ENCODE measurements around the gene GBA3. TPM values are rescaled to one million over a fixed set of nuclear protein-coding genes. Genes with fewer than 3 reads are reported as not detected.

Gene GBA3
- total RNA-seq, 2 donors from 2014 or later, result not detected

DNA sequence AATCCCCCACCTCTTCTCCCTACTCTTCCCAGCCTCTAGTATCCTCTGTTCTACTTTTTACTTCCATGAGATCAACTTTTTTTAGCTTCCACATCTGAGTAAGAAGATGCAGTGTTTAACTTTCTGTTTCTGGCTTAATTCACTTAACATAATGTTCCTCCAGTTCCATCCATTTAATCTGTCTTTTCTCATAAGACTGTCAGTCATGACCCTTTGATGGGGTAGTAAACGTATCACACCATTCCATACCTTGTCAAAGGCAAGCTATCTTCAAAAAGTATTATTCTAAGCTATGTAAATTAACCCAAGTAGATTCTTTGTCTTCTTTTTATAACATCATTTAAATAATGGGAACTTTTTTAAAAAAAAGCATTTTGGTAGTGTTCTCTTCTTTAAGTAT is 15.0 kb upstream of the GBA3 start:
- H3K27ac ChIP-seq, result peak overlapping the region; percentile 72 to 81
- TF ChIP-seq, protein P1, sequence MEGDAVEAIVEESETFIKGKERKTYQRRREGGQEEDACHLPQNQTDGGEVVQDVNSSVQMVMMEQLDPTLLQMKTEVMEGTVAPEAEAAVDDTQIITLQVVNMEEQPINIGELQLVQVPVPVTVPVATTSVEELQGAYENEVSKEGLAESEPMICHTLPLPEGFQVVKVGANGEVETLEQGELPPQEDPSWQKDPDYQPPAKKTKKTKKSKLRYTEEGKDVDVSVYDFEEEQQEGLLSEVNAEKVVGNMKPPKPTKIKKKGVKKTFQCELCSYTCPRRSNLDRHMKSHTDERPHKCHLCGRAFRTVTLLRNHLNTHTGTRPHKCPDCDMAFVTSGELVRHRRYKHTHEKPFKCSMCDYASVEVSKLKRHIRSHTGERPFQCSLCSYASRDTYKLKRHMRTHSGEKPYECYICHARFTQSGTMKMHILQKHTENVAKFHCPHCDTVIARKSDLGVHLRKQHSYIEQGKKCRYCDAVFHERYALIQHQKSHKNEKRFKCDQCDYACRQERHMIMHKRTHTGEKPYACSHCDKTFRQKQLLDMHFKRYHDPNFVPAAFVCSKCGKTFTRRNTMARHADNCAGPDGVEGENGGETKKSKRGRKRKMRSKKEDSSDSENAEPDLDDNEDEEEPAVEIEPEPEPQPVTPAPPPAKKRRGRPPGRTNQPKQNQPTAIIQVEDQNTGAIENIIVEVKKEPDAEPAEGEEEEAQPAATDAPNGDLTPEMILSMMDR (IDR thresholded peaks at IDR 0.05), result no peak
- no peaks in the 10 kb centered on the region for H3K9me3 ChIP-seq
- DNase-seq (ENCODE audit: low spot score) (no peak), ATAC-seq (ENCODE audit: insufficient number of reproducible peaks, low FRiP score, low read depth) (no peak)
- no peaks in the 10 kb centered on the region for H3K36me3 ChIP-seq
- H3K4me1 ChIP-seq (ENCODE audit: control insufficient read depth in 1 of 2, low read depth in 2 of 2), result peaks cover 21 to 32% of the 10 kb centered on the region in 2 donors
- H3K27me3 ChIP-seq (replicated peaks; ENCODE audit: insufficient read depth), result no peaks in the 10 kb centered on the region
- H3K4me3 ChIP-seq, result no peak overlapping the region

GRCh38 chr4:22678940-22679854 is 13.5 kb upstream of the GBA3 start:
- Histone ChIP-seq H3K9me3 (no peaks in the 10 kb centered on the region), H3K4me3 (peak overlapping the region; percentile 33), H3K4me1 (ENCODE audit: control insufficient read depth in 1 of 2, low read depth in 2 of 2) (peaks cover 21 to 32% of the 10 kb centered on the region in 2 donors), H3K27me3 (replicated peaks; ENCODE audit: insufficient read depth) (no peaks in the 10 kb centered on the region), H3K27ac (peak overlapping the region; percentile 72 to 81), H3K36me3 (no peaks in the 10 kb centered on the region)
- TF ChIP-seq, protein P1 (IDR thresholded peaks at IDR 0.05), result no peak
- DNase-seq (ENCODE audit: low spot score) (no peak), ATAC-seq (ENCODE audit: insufficient number of reproducible peaks, low FRiP score, low read depth) (peak; percentile 90)

DNA sequence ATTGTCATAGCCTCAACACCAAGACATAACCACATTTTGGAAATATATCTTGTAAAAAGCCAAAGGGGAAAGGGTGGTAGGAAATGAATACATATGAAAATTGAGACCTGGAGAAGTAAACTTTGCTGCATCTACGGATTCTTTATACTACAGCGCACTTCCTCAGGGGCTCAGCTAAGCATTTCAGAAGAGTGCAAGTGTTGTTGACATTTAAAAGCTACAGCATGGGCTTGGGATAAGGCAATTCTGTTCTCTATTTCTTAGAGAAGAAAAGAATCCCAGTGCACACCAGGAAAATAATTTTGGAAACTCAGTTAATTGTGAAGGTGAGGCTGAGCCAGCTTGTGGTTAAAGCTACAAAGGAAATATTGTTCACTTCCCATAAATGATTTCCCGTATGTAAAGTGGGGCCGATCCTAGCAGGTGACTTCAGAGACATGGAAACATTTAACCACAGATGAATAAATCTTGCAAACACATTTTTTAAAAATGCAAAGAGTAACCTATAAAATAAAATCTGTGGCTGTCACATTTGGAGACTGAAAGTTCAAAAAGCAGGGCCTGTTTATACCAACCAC is 12.6 kb upstream of the GBA3 start:
- DNase-seq (ENCODE audit: low spot score) (no peak), ATAC-seq (ENCODE audit: insufficient number of reproducible peaks, low FRiP score, low read depth) (no peak)
- H3K36me3 ChIP-seq, result no peaks in the 10 kb centered on the region
- H3K9me3 ChIP-seq, result no peaks in the 10 kb centered on the region
- peak overlapping the region in 1 of 2 donors; percentile 25 for H3K27ac ChIP-seq
- H3K4me1 ChIP-seq (ENCODE audit: control insufficient read depth in 1 of 2, low read depth in 2 of 2), result peaks cover 21 to 32% of the 10 kb centered on the region in 2 donors
- H3K4me3 ChIP-seq, result no peak overlapping the region
- TF ChIP-seq, protein P1 (IDR thresholded peaks at IDR 0.05), result no peak
- H3K27me3 ChIP-seq (replicated peaks; ENCODE audit: insufficient read depth), result no peaks in the 10 kb centered on the region

DNA sequence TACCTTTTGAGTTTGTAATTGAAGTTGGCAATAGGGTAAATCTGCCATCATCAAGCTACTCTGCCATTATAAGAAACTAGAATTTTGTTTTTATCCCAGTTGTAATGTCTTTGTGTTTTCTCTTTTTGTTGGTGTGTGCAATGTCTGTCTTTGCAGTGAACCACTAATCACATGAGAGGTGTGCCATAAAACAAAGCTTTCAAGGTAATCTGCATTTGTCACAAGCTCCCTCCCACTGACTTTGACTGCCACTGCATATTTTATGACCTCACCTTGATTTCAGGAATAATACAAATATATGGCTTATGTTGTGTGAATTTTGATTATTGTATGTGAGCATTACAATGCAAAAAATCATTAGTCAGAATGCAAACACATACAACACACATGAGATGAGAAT is 9.0 kb upstream of the GBA3 start:
- no peaks in the 10 kb centered on the region for H3K9me3 ChIP-seq
- no peak overlapping the region for H3K4me3 ChIP-seq

DNA sequence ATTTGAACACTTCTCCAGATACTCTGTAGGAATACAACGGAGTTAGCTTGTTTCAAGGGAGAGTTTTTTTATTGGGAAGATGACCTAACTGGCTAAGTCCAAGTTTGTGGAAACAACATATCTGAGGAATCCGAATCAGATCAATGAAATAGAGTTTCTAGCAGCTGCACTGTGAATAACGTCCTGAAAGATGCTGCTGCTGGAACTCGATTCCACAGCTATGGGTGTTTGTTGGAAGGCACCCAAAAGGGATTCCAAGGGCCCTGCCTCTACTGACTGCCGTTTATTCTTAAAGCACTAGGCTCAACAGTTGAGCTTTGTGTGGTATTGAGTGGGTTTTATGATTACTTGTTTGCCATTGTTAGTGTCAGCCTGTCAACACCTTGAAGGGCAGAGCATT is 6.6 kb upstream of the GBA3 start:
- Histone ChIP-seq H3K27me3 (replicated peaks; ENCODE audit: insufficient read depth) (no peaks in the 10 kb centered on the region), H3K27ac (no peak overlapping the region), H3K36me3 (no peaks in the 10 kb centered on the region), H3K4me3 (no peak overlapping the region), H3K9me3 (no peaks in the 10 kb centered on the region), H3K4me1 (ENCODE audit: control insufficient read depth in 1 of 2, low read depth in 2 of 2) (no peaks in the 10 kb centered on the region)
- no peak for DNase-seq (ENCODE audit: low spot score)
- TF ChIP-seq, protein P1 (IDR thresholded peaks at IDR 0.05), result no peak
- no peak for ATAC-seq (ENCODE audit: insufficient number of reproducible peaks, low FRiP score, low read depth)

More for the DNA sequence above, 9.0 kb upstream of the GBA3 start:
- ATAC-seq (ENCODE audit: insufficient number of reproducible peaks, low FRiP score, low read depth) (no peak), DNase-seq (ENCODE audit: low spot score) (no peak)
- Histone ChIP-seq H3K4me1 (ENCODE audit: control insufficient read depth in 1 of 2, low read depth in 2 of 2) (peaks cover 12 to 18% of the 10 kb centered on the region in 2 donors), H3K27ac (no peak overlapping the region), H3K36me3 (no peaks in the 10 kb centered on the region), H3K27me3 (replicated peaks; ENCODE audit: insufficient read depth) (no peaks in the 10 kb centered on the region)
- TF ChIP-seq, protein P1 (IDR thresholded peaks at IDR 0.05), result no peak

All from thoracic aorta (tissue), 2 donors.